Measurements from ENCODE around the gene KCNJ10. TPM values are rescaled to one million over a fixed set of nuclear protein-coding genes. Genes with fewer than 3 reads are reported as not detected.

KCNJ10 gene
- total RNA-seq, 2 donors from 2014 or later: not detected

- no peak overlapping the region for H3K27ac ChIP-seq
- DNase-seq (ENCODE audit: low spot score): no peak
- no peaks in the 10 kb centered on the region for H3K27me3 ChIP-seq (replicated peaks; ENCODE audit: insufficient read depth)
- H3K4me1 ChIP-seq (ENCODE audit: control insufficient read depth in 1 of 2, low read depth in 2 of 2): peaks cover 0 to 5% of the 10 kb centered on the region in 2 donors
- no peaks in the 10 kb centered on the region for H3K9me3 ChIP-seq
- no peaks in the 10 kb centered on the region for H3K36me3 ChIP-seq
- TF ChIP-seq CTCF (IDR thresholded peaks at IDR 0.05): no peak
- no peak overlapping the region for H3K4me3 ChIP-seq
- no peak for ATAC-seq (ENCODE audit: insufficient number of reproducible peaks, low FRiP score, low read depth)
Observed at GRCh38 chr1:160074865-160075264, 4.9 kb upstream of the KCNJ10 start.

DNA sequence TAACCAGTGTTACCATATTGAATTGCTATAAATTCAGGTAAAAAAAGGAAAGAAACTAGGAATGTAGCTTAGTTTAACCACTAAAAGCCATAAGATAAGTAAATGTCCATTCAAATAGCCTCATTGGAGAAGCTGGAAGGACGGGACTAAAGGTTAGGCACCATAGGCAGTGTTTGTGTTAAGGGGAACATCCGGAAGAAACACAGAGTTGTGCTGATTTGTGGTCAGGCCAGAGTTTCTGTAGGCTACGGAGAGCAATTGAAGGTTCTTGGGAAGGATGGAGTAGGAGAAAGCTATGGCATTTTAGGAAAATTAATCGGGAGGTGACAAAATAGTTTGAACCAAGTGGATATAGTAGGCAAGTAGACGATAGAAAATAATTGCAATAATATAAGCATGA, 1.3 kb upstream of the KCNJ10 start:
- ATAC-seq (ENCODE audit: insufficient number of reproducible peaks, low FRiP score, low read depth) (no peak), DNase-seq (ENCODE audit: low spot score) (no peak)
- no peak for TF ChIP-seq CTCF (IDR thresholded peaks at IDR 0.05)
- Histone ChIP-seq H3K36me3 (no peaks in the 10 kb centered on the region), H3K4me1 (ENCODE audit: control insufficient read depth in 1 of 2, low read depth in 2 of 2) (peaks cover 0 to 5% of the 10 kb centered on the region in 2 donors), H3K27me3 (replicated peaks; ENCODE audit: insufficient read depth) (no peaks in the 10 kb centered on the region), H3K4me3 (no peak overlapping the region), H3K9me3 (no peaks in the 10 kb centered on the region), H3K27ac (no peak overlapping the region)

- H3K4me3 ChIP-seq: peak overlapping the region; percentile 82
- H3K27ac ChIP-seq: no peak overlapping the region
- TF ChIP-seq CTCF (IDR thresholded peaks at IDR 0.05): no peak
- ATAC-seq (ENCODE audit: insufficient number of reproducible peaks, low FRiP score, low read depth) (peak; percentile 73), DNase-seq (ENCODE audit: low spot score) (peak; percentile 59)
- H3K36me3 ChIP-seq: no peaks in the 10 kb centered on the region
- H3K9me3 ChIP-seq: no peaks in the 10 kb centered on the region
- H3K4me1 ChIP-seq (ENCODE audit: control insufficient read depth in 1 of 2, low read depth in 2 of 2): peaks cover 0 to 5% of the 10 kb centered on the region in 2 donors
- H3K27me3 ChIP-seq (replicated peaks; ENCODE audit: insufficient read depth): no peaks in the 10 kb centered on the region
Observed at GRCh38 chr1:160070243-160071163, 543 bp upstream of the KCNJ10 start.

DNA sequence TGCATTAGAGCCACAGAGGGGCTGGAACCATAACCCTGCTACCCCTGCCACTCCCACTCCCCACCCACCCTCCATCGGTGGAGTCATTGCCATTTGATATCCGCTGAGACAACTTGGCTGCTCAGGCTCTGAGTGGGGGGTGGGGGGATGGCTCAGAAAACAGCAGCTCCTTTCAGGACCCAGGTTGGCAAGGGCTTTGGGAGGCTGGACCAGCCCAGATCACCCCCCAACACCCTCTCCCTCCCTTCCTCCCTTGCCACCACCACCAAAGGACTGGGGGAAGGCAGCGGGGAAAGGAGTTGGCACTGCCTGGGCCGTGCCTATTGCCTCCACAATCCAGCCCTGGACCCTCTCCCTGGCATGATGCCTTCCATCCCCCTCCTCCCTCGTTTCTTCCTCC, 1.7 kb downstream of the KCNJ10 start:
- no peak overlapping the region for H3K4me3 ChIP-seq
- H3K4me1 ChIP-seq (ENCODE audit: control insufficient read depth in 1 of 2, low read depth in 2 of 2): peaks cover 0 to 5% of the 10 kb centered on the region in 2 donors
- H3K27ac ChIP-seq: no peak overlapping the region
- ATAC-seq (ENCODE audit: insufficient number of reproducible peaks, low FRiP score, low read depth) (no peak), DNase-seq (ENCODE audit: low spot score) (no peak)
- no peaks in the 10 kb centered on the region for H3K9me3 ChIP-seq
- TF ChIP-seq CTCF (IDR thresholded peaks at IDR 0.05): no peak
- no peaks in the 10 kb centered on the region for H3K27me3 ChIP-seq (replicated peaks; ENCODE audit: insufficient read depth)
- H3K36me3 ChIP-seq: no peaks in the 10 kb centered on the region

DNA sequence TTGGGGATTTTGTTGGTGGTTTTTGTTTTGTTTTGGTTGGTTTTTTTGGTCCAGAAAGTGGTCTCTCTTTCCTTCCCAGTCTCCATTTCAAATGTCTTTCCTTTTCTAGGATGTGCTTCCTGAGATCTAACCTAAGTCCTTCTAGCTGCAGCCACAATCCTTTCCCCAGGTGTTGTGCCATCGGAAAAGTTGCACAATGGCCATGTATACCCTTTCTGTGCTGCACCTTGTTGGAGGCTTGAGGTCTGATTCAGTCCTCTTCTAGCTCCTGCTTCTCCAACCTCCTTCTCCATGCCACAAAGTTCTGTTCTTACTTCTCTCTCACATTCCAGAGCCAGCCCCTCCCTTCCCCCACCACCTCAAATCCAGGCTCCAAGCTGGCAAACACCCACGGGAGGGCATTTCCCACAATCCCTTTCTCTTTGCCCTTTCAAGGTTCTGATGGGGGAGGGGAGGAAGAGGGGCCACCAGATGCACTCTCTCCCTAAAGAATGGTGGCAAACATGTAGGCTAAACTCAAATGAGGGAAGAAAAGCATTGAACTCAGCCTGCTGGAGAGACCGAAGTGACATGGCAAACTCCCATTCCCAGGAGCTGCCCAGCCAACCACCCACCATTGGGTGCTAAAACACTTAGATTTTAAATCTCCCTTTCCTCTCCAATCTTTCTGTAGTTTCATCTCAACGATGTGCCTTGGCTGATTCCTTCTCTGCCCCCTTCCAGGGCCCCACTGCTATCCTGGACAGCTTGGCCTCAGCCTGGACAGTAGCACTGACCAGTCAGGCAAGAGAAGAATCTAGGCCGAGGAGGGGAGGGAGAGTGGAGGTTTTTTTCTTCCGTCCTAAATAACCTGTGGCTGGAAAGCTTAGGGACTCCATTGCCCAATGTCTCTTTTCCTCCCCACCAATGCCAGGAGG, 2.9 kb downstream of the KCNJ10 start:
- Histone ChIP-seq H3K4me3 (no peak overlapping the region), H3K9me3 (no peaks in the 10 kb centered on the region), H3K27me3 (replicated peaks; ENCODE audit: insufficient read depth) (no peaks in the 10 kb centered on the region), H3K27ac (no peak overlapping the region), H3K36me3 (no peaks in the 10 kb centered on the region), H3K4me1 (ENCODE audit: control insufficient read depth in 1 of 2, low read depth in 2 of 2) (peaks cover 0 to 5% of the 10 kb centered on the region in 2 donors)
- DNase-seq (ENCODE audit: low spot score) (no peak), ATAC-seq (ENCODE audit: insufficient number of reproducible peaks, low FRiP score, low read depth) (no peak)
- no peak for TF ChIP-seq CTCF (IDR thresholded peaks at IDR 0.05)

Measured in thoracic aorta (tissue), 2 donors.